Ammon's horn (tissue), 1 donor: Measurements from ENCODE around the gene VCL.

Experiments used
- DNase-seq: peaks from one replicate; pipeline ENCODE4 v3.0.0-alpha.2; 2016; ENCODE audit warnings: low spot score

VCL gene

GRCh38 chr10:74151879-74152722 lies 154.2 kb downstream of the VCL start:
- DNase-seq: no peak

GRCh38 chr10:74153123-74153522 lies 155.2 kb downstream of the VCL start:
- no peak for DNase-seq

- no peak for DNase-seq
Measured at GRCh38 chr10:74153676-74154075, 155.8 kb downstream of the VCL start.

GRCh38 chr10:74156919-74157289 lies 159.0 kb downstream of the VCL start:
- peak; percentile 39 for DNase-seq

GRCh38 chr10:74160013-74160412 lies 162.1 kb downstream of the VCL start:
- no peak for DNase-seq

- no peak for DNase-seq
Measured at GRCh38 chr10:74163319-74164068, 165.6 kb downstream of the VCL start.

- no peak for DNase-seq
Measured at GRCh38 chr10:74164716-74165529, 167.0 kb downstream of the VCL start.

GRCh38 chr10:74165530-74165901 lies 167.6 kb downstream of the VCL start:
- no peak for DNase-seq

GRCh38 chr10:74167443-74167842 lies 169.5 kb downstream of the VCL start:
- DNase-seq: no peak
